PC-3 (cell line): Measurements from ENCODE around the gene MAP3K8.

ENCODE experiments used
- CTCF ChIP-seq: fragments of 300-600 bp; sonication (generic); conservative IDR thresholded peaks from 2 replicates; pipeline ENCODE4 v1.5.1; 2017; ENCODE audit warnings: antibody characterized with exemption, low read depth, mild to moderate bottlenecking, low read length
- EZH2phosphoT487 ChIP-seq: fragments of 300-600 bp; sonication (generic); IDR thresholded peaks from 2 replicates; pipeline ENCODE4 v1.6.1; 2018; ENCODE audit warnings: mild to moderate bottlenecking, antibody characterized with exemption, low read length, borderline replicate concordance

- TF ChIP-seq EZH2phosphoT487 (no peak), CTCF (no peak)
Observed at GRCh38 chr10:30462513-30462912, 28.5 kb downstream of the MAP3K8 start.
